GM21526 (cell line): ENCODE data around the gene HCN2.

ENCODE experiments used
- ATAC-seq: cut with Tn5 transposase; IDR thresholded peaks from one replicate; pipeline ENCODE4 v1.9.1; 2021; ENCODE audit warnings: moderate library complexity; ENCODE audit not compliant: unreplicated experiment, low FRiP score

The HCN2 gene

DNA sequence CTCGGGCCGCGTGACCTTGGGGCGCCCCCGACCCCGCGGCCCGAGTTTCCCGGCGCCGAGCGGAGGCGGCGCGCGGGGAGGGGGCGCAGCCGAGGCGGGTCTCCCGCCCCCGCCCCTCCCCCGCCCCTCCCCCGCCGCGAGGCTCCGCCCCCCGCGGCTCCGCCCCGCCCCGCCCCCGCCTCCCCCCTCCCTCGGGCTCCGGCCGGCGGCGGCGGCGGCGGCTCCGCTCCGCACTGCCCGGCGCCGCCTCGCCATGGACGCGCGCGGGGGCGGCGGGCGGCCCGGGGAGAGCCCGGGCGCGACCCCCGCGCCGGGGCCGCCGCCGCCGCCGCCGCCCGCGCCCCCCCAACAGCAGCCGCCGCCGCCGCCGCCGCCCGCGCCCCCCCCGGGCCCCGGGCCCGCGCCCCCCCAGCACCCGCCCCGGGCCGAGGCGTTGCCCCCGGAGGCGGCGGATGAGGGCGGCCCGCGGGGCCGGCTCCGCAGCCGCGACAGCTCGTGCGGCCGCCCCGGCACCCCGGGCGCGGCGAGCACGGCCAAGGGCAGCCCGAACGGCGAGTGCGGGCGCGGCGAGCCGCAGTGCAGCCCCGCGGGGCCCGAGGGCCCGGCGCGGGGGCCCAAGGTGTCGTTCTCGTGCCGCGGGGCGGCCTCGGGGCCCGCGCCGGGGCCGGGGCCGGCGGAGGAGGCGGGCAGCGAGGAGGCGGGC lies at the start of gene HCN2:
TSS of gene HCN2 (plus strand) at position 189 of the 703 bp plus-strand sequence. CDS start at position 254, 65 bp downstream.
- ATAC-seq = no peak

DNA sequence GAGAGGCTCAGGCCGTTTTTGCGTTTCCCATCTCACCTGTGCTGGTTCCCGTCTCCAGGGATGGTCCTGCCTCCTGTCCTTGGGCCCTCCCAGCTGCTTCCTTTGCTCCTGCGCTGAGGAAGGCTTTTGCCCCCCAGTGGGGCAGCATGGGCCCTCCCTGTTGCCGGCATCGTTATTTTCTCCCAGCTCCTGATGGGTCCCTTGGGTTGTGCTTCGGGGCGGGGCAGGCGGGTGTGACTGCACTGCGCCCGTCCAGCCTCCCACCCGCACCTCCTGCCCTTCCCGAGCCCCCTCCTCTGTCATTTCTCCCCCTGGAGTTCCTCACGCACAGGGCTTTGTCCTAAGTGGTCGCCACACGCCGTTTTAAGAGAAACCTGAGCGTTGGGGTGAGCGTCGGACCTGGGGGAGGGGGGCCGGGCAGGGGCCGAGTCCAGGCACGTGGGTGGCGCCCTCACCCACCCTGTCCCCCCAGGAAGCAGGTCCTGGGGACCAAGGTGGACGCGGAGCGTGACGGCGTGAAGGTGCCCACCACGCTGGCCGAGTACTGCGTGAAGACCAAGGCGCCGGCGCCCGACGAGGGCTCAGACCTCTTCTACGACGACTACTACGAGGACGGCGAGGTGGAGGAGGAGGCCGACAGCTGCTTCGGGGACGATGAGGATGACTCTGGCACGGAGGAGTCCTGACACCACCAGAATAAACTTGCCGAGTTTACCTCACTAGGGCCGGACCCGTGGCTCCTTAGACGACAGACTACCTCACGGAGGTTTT lies 48.6 kb upstream of the HCN2 start:
- ATAC-seq = no peak

DNA sequence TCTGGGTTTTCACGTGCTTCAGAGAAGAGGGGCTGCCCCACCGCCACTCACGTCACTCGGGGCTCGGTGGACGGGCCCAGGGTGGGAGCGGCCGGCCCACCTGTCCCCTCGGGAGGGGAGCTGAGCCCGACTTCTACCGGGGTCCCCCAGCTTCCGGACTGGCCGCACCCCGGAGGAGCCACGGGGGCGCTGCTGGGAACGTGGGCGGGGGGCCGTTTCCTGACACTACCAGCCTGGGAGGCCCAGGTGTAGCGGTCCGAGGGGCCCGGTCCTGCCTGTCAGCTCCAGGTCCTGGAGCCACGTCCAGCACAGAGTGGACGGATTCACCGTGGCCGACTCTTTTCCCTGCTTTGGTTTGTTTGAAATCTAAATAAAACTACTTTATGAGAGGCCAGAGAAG lies 48.0 kb upstream of the HCN2 start:
- ATAC-seq = no peak

- ATAC-seq = no peak
These were observed 47.4 kb upstream of the HCN2 start for GRCh38 chr19:542173-542866.

DNA sequence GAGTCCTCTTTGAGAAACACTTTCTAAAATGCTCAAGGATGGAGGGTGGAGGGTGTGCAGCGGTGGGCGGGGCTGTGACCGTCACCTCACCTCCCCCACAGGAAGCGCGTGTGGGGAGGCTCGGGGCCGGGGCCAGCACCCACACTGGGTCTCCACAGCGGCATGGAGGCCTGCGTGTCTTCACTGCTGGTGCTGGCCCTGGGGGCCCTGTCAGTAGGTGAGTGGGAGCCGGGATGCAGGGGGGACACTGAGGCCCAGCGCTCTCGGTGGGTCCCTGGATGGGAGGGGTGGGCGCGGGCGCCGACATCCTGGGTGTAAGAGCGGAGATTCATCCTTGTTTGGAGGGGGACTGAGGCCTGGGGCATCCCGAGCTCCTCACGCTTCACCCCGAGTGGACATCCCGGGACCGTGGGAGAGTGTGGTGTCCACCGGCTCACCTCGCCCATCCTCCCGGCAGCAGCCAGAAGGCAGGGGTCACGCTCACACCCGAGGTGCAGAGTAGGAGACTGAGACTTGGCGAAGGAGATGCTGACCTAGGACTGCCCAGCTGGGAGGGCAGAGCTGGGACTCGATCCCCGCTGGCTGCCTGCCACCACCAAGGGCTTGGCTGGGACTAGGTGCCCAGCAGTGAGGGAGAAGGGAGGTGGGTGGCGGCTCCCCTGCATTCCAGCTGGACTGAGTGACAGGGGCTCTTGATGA lies 45.6 kb upstream of the HCN2 start, which contains the start of gene GZMM:
TSS of gene GZMM (plus strand) at position 144 of the 699 bp plus-strand sequence. CDS start at position 163, 19 bp downstream.
- ATAC-seq = no peak

GRCh38 chr19:547117-547516 lies 42.6 kb upstream of the HCN2 start:
- ATAC-seq = no peak

GRCh38 chr19:547836-548720 lies 41.6 kb upstream of the HCN2 start:
- no peak for ATAC-seq

- ATAC-seq = no peak
These were observed 40.5 kb upstream of the HCN2 start for GRCh38 chr19:548886-549830.

- no peak for ATAC-seq
These were observed 34.9 kb upstream of the HCN2 start for GRCh38 chr19:554817-555216.

DNA sequence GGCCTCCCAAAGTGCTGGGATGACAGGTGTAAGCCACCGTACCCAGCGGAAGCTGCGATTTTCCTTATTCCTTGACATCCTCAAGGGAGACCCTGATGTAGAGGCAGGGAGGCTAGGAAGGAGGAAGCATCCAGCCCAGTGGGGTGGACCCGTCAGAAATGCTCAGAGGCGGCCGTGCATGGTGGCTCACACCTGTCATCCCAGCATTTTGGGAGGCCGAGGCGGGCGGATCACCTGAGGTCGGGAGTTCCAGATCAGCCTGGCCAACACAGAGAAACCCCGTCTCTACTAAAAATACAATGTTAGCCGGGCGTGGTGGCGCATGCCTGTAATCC lies 34.2 kb upstream of the HCN2 start:
- ATAC-seq = no peak

GRCh38 chr19:556611-557382 lies 32.9 kb upstream of the HCN2 start:
- no peak for ATAC-seq

DNA sequence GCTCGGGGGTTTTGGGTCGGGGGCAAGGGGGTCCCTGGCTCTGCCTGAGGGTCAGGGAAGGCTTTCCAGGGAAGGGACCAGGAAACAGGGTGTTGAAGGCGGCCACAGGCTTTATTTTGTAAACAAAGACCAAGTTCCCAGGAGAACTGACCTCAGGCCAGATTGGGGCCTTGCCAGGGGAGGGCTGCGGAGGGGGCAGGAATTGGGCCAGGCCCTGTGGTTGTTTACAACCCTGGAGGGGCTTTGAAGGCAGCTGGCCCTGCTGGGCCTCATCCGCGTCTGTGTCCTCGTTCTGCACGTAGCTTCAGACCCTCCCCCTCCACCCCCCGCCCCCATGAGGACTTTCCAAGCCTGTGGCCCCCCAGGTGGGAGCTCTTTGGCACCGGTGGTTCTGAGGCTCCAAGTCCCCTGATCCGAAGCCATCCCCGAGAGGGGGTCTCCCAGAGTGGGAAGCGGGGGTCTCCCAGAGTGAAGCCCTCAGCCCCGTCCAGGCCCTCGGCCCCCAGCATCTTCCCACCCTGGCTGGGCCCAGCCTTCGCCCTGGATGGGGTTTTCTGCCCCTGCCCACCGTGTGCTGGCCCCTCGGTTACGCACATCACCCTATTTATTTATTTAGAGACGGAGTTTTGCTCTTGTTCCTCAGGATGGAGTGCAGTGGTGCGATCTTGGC lies 30.8 kb upstream of the HCN2 start:
- no peak for ATAC-seq

- no peak for ATAC-seq
These were observed 29.6 kb upstream of the HCN2 start for GRCh38 chr19:560121-560520.

DNA sequence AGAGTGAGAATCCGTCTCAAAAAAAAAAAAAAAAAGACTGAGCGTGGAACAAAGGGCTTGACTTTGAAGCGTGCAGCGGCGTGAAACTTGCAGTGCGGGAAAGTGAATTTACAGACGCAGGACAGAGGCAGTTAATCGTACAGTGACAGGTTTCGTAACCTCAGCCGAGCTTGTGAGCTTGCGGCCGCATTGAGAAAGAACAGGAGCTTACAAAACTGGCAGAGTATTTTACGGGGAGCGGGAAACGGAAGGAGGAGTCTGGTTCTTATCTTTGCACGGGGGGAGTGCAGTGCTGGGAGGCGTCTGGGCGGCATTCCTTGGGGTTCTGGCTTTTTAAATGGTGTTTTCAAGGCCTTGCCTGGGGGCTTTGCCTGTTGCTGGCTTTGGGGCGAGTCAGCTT lies 23.3 kb upstream of the HCN2 start:
- ATAC-seq = no peak

DNA sequence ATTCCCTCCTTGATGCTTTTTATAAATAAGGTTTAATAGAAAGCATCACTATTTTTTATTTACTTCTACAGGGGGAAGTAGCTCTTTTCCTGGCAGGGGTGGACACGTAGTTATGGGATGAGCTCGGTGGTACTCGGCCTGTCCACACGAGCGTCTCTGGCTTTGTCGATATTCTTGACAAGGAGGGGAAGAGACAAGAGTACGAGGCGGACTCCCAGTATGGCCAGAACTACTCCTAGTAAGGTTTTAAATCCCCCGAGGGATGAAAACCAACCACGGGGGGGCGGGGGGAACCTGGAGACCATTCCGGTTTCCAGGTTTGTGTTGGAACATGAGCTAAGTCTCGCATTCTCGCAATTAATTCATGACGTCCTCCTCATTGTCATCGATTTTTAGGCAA lies 22.8 kb upstream of the HCN2 start:
- no peak for ATAC-seq

GRCh38 chr19:567296-567900 lies 22.3 kb upstream of the HCN2 start:
- ATAC-seq = no peak

DNA sequence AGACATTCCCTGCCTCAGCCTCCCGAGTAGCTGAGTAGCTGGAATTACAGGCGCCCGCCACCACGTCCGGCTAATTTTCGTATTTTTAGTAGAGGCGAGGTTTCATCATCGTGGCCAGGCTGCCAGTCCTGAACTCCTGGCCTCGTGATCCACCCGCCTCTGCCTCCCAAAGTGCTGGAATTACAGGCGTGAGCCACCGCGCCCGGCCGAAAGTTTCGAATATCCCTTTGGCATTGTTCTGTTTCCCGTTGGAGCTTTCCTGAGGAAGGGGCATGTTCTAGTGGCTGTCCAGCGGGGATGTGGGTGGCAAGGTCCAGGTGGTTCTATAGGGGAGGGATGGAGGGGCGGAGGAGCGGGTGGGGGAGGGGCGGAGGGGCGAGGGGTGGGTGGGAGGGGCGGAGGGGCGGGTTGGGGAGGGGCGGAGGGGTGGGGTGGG lies 19.4 kb upstream of the HCN2 start:
- no peak for ATAC-seq
